ENCODE data around the gene PSMD11.
A peak's percentile ranks its signal among the peaks of the same experiment; 100 is the strongest.

Gene PSMD11

GRCh38 chr17:32451879-32452278 is 7.6 kb downstream of the PSMD11 start:
- Mint-ChIP-seq H3K27ac (no peak overlapping the region), H3K4me3 (no peak overlapping the region), H3K4me1 (peaks cover 5 to 23% of the 10 kb centered on the region in 2 donors), H3K9me3 (no peaks in the 10 kb centered on the region), H3K27me3 (no peaks in the 10 kb centered on the region), H3K36me3 (peaks cover 32 to 45% of the 10 kb centered on the region in 2 donors)
- no peak for DNase-seq
- no peak for ATAC-seq (replicated peaks)

GRCh38 chr17:32452281-32452680 is 8.0 kb downstream of the PSMD11 start:
- no peak for DNase-seq
- no peak for ATAC-seq (replicated peaks)
- no peak overlapping the region for H3K4me3 Mint-ChIP-seq
- no peak overlapping the region for H3K27ac Mint-ChIP-seq
- H3K9me3 Mint-ChIP-seq, result no peaks in the 10 kb centered on the region
- peaks cover 28 to 44% of the 10 kb centered on the region in 2 donors for H3K36me3 Mint-ChIP-seq
- H3K4me1 Mint-ChIP-seq, result peaks cover 3 to 19% of the 10 kb centered on the region in 2 donors
- H3K27me3 Mint-ChIP-seq, result no peaks in the 10 kb centered on the region

GRCh38 chr17:32453370-32453769 is 9.1 kb downstream of the PSMD11 start:
- DNase-seq (no peak), ATAC-seq (replicated peaks) (no peak)
- Mint-ChIP-seq H3K4me1 (peaks cover 2 to 16% of the 10 kb centered on the region in 2 donors), H3K4me3 (no peak overlapping the region), H3K27me3 (no peaks in the 10 kb centered on the region), H3K36me3 (peaks cover 32 to 51% of the 10 kb centered on the region in 2 donors), H3K27ac (no peak overlapping the region), H3K9me3 (no peaks in the 10 kb centered on the region)

GRCh38 chr17:32458371-32458770 is 14.1 kb downstream of the PSMD11 start:
- H3K27ac Mint-ChIP-seq, result no peak overlapping the region
- DNase-seq, result no peak
- peaks cover 9 to 36% of the 10 kb centered on the region in 2 donors for H3K4me1 Mint-ChIP-seq
- no peak for ATAC-seq (replicated peaks)
- H3K36me3 Mint-ChIP-seq, result peaks cover 45 to 63% of the 10 kb centered on the region in 2 donors
- H3K27me3 Mint-ChIP-seq, result no peaks in the 10 kb centered on the region
- H3K4me3 Mint-ChIP-seq, result no peak overlapping the region
- H3K9me3 Mint-ChIP-seq, result no peaks in the 10 kb centered on the region

- Mint-ChIP-seq H3K27me3 (no peaks in the 10 kb centered on the region), H3K36me3 (peaks cover 32 to 46% of the 10 kb centered on the region in 2 donors), H3K9me3 (no peaks in the 10 kb centered on the region), H3K4me3 (no peak overlapping the region), H3K4me1 (peaks cover 9 to 36% of the 10 kb centered on the region in 2 donors), H3K27ac (no peak overlapping the region)
- ATAC-seq (replicated peaks), result no peak
- DNase-seq, result no peak
Measured at GRCh38 chr17:32460054-32460453, 15.7 kb downstream of the PSMD11 start.

- no peaks in the 10 kb centered on the region for H3K27me3 Mint-ChIP-seq
- no peak for DNase-seq
- H3K4me1 Mint-ChIP-seq, result peaks cover 9 to 36% of the 10 kb centered on the region in 2 donors
- H3K9me3 Mint-ChIP-seq, result no peaks in the 10 kb centered on the region
- H3K4me3 Mint-ChIP-seq, result no peak overlapping the region
- peaks cover 32 to 48% of the 10 kb centered on the region in 2 donors for H3K36me3 Mint-ChIP-seq
- no peak overlapping the region for H3K27ac Mint-ChIP-seq
- ATAC-seq (replicated peaks), result peak; percentile 4 to 39
Measured at GRCh38 chr17:32461498-32461852, 17.2 kb downstream of the PSMD11 start.

- peak; percentile 82 to 85 for ATAC-seq (replicated peaks)
- DNase-seq, result peak; percentile 31
- H3K27me3 Mint-ChIP-seq, result no peaks in the 10 kb centered on the region
- H3K27ac Mint-ChIP-seq, result no peak overlapping the region
- no peak overlapping the region for H3K4me3 Mint-ChIP-seq
- H3K4me1 Mint-ChIP-seq, result peaks cover 9 to 36% of the 10 kb centered on the region in 2 donors
- no peaks in the 10 kb centered on the region for H3K9me3 Mint-ChIP-seq
- peaks cover 36 to 50% of the 10 kb centered on the region in 2 donors for H3K36me3 Mint-ChIP-seq
Measured at GRCh38 chr17:32461853-32462617, 17.7 kb downstream of the PSMD11 start.

GRCh38 chr17:32463304-32463703 is 19.0 kb downstream of the PSMD11 start:
- H3K4me3 Mint-ChIP-seq, result no peak overlapping the region
- DNase-seq (no peak), ATAC-seq (replicated peaks) (no peak)
- no peak overlapping the region for H3K27ac Mint-ChIP-seq
- peaks cover 9 to 41% of the 10 kb centered on the region in 2 donors for H3K4me1 Mint-ChIP-seq
- H3K36me3 Mint-ChIP-seq, result peaks cover 40 to 49% of the 10 kb centered on the region in 2 donors
- no peaks in the 10 kb centered on the region for H3K27me3 Mint-ChIP-seq
- no peaks in the 10 kb centered on the region for H3K9me3 Mint-ChIP-seq

GRCh38 chr17:32464374-32464773 is 20.1 kb downstream of the PSMD11 start:
- DNase-seq (no peak), ATAC-seq (replicated peaks) (no peak)
- H3K4me3 Mint-ChIP-seq, result no peak overlapping the region
- H3K27ac Mint-ChIP-seq, result no peak overlapping the region
- peaks cover 6 to 38% of the 10 kb centered on the region in 2 donors for H3K4me1 Mint-ChIP-seq
- H3K36me3 Mint-ChIP-seq, result peaks cover 40 to 48% of the 10 kb centered on the region in 2 donors
- no peaks in the 10 kb centered on the region for H3K27me3 Mint-ChIP-seq
- H3K9me3 Mint-ChIP-seq, result no peaks in the 10 kb centered on the region

- Mint-ChIP-seq H3K27ac (peak overlapping the region; percentile 26), H3K36me3 (peaks cover 42 to 48% of the 10 kb centered on the region in 2 donors)
Measured at GRCh38 chr17:32467949-32468348, 23.6 kb downstream of the PSMD11 start.

GRCh38 chr17:32470405-32471167 is 26.3 kb downstream of the PSMD11 start:
- Mint-ChIP-seq H3K4me1 (peaks cover 0 to 10% of the 10 kb centered on the region in 2 donors), H3K36me3 (peaks cover 55 to 68% of the 10 kb centered on the region in 2 donors), H3K4me3 (no peak overlapping the region), H3K27ac (no peak overlapping the region), H3K9me3 (no peaks in the 10 kb centered on the region), H3K27me3 (no peaks in the 10 kb centered on the region)
- ATAC-seq (replicated peaks) (no peak), DNase-seq (no peak)

More at GRCh38 chr17:32467949-32468348, 23.6 kb downstream of the PSMD11 start:
- H3K4me3 Mint-ChIP-seq, result no peak overlapping the region
- DNase-seq, result no peak
- H3K9me3 Mint-ChIP-seq, result no peaks in the 10 kb centered on the region
- H3K27me3 Mint-ChIP-seq, result no peaks in the 10 kb centered on the region
- H3K4me1 Mint-ChIP-seq, result peaks cover 0 to 10% of the 10 kb centered on the region in 2 donors
- no peak for ATAC-seq (replicated peaks)

- H3K27me3 Mint-ChIP-seq, result no peaks in the 10 kb centered on the region
- H3K4me1 Mint-ChIP-seq, result peaks cover 0 to 10% of the 10 kb centered on the region in 2 donors
Measured at GRCh38 chr17:32471652-32472051, 27.3 kb downstream of the PSMD11 start.

GRCh38 chr17:32475258-32475657 is 30.9 kb downstream of the PSMD11 start:
- H3K36me3 Mint-ChIP-seq, result peaks cover 44 to 68% of the 10 kb centered on the region in 2 donors
- H3K27me3 Mint-ChIP-seq, result no peaks in the 10 kb centered on the region

More at GRCh38 chr17:32471652-32472051, 27.3 kb downstream of the PSMD11 start:
- Mint-ChIP-seq H3K27ac (no peak overlapping the region), H3K4me3 (no peak overlapping the region), H3K9me3 (no peaks in the 10 kb centered on the region), H3K36me3 (peaks cover 53 to 67% of the 10 kb centered on the region in 2 donors)
- ATAC-seq (replicated peaks), result no peak
- DNase-seq, result no peak

GRCh38 chr17:32477220-32477619 is 32.9 kb downstream of the PSMD11 start:
- Mint-ChIP-seq H3K36me3 (peaks cover 35 to 56% of the 10 kb centered on the region in 2 donors), H3K27ac (no peak overlapping the region), H3K4me3 (no peak overlapping the region), H3K4me1 (peaks cover 0 to 1% of the 10 kb centered on the region in 2 donors), H3K9me3 (no peaks in the 10 kb centered on the region), H3K27me3 (no peaks in the 10 kb centered on the region)
- ATAC-seq (replicated peaks) (no peak), DNase-seq (no peak)

More at GRCh38 chr17:32475258-32475657, 30.9 kb downstream of the PSMD11 start:
- no peaks in the 10 kb centered on the region for H3K9me3 Mint-ChIP-seq
- H3K27ac Mint-ChIP-seq, result no peak overlapping the region
- no peak for ATAC-seq (replicated peaks)
- H3K4me3 Mint-ChIP-seq, result no peak overlapping the region
- H3K4me1 Mint-ChIP-seq, result peaks cover 0 to 5% of the 10 kb centered on the region in 2 donors
- no peak for DNase-seq

Measured in stimulated activated naive B cell treated with anti-CD40 and anti-IgM and Interleukin-4, amounts not matched to agents 10 μg/mL and 1 μg/mL and 100 μg/mL, for 72 hours (primary cell).